GM18909 (cell line): ENCODE measurements around the gene FMN1.
"Not testable (repeated sequence)": the region's sequence is repeated elsewhere in the genome, so short reads cannot be mapped to it uniquely, and the experiment has no call there.

Source experiments
- ATAC-seq: cut with Tn5 transposase; IDR thresholded peaks from one replicate; pipeline ENCODE4 v1.9.1; 2021; ENCODE audit warnings: mild to moderate bottlenecking; ENCODE audit not compliant: unreplicated experiment, poor library complexity

The FMN1 gene

DNA sequence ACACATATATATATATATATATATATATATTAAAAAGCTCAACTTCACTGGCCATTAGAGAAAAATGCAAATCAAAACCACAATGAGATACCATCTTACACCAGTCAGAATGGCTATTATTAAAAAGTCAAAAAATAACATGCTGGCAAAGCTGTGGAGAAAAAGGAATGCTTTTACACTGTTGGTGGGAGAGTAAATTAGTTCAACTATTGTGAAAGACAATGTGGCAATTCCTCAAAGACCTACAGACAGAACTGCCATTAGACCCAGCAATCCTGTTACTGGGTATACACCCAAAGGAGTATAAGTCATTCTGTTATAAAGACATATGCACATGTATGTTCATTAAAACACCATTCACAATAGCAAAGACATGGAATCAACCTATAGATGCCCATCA, 244.5 kb downstream of the FMN1 start:
- not testable (repeated sequence) for ATAC-seq

DNA sequence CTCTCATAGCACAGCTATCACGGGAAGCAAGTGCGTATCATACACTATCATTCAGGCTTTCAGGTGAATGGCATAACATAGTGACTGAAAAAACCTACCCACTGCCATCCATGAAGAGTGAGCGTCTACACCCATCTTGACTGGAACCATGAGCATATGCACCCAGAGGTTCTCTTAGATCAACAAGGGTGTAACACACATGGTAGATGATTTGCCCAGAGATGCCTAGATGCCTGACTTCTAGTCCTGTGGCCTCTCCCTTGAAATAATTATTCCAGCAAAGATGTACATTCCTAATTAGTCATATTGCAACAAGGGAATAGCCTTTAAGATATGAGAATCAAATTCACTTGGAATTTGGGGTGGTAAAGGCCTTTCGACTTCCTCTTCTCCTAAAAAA, 248.3 kb downstream of the FMN1 start:
- ATAC-seq: no peak

DNA sequence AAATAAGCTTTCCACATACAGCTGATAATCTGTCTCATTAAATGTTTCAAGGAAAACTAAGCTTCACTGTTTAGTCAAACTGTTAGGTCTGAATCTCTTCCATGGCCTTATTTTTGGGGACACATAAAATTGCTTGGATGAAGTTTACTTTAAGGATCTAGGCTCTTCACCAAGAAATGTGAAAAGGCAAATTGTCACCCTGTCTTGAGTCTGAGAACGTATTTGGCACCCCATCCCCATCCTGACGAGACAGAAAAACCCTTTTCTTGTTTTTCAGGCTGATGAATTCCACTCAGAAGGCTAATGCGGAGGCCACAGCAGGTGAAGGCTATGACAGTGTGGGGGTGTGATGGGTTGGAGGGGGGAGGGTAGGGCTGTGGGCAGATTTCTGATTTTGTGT, 250.1 kb downstream of the FMN1 start:
- ATAC-seq: no peak

DNA sequence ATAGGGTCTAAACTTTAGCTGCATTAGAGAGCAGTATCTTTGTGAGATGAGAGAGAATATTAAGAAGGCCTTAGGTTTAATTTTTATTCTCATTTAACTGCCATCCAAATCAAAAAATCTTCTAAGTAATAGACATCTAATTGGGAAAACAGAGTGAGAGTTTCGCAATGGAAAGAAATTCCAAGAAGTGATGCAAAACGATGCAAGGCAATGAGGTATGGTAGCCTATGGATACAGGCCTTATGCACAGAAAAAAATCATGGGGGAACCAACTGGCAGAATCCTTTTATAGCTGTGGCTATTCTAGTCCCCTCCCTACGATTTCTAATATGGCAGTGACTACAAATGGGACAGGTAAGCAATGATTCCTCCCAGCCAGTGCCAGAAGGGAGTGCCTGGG, 250.8 kb downstream of the FMN1 start:
- no peak for ATAC-seq

DNA sequence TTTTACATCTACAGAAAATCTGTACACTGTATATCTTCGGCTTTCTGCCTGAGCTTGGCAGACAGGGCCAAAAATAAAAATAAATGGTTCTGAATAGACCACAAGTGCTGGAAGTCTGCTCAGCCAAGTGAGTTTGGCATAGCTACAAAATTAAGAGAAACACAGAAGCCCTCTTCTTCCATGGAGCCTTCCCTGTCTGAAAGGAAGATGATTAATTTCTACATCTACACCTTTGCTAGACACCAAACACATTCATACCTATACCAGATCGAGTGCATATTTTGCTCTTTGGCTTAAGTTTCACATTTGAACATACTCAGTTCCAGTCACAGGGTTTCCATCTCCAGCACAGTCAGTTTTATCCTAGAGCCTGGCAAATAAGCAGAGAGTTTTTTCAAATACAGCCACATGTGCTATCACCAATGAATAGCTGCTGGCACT, 252.1 kb downstream of the FMN1 start:
- no peak for ATAC-seq

DNA sequence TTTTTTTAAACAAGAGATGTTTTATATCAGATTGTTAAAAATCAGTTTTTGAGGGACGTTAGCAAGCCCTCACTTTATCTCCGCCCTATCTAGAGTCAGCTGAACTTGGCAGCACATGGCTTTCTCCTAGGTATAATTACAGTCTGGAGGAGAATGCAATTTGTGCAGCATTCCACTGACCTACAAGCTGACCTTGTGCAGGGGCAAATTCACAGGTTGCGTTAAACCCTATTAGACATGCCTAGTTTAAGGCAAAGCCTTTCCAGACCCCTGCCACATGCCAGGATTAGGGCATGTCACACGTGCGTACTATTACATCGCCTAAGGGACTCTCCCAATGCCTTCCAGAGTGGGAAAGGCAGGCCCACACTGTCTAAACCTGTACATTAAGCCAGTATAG, 252.7 kb downstream of the FMN1 start:
- ATAC-seq: no peak

DNA sequence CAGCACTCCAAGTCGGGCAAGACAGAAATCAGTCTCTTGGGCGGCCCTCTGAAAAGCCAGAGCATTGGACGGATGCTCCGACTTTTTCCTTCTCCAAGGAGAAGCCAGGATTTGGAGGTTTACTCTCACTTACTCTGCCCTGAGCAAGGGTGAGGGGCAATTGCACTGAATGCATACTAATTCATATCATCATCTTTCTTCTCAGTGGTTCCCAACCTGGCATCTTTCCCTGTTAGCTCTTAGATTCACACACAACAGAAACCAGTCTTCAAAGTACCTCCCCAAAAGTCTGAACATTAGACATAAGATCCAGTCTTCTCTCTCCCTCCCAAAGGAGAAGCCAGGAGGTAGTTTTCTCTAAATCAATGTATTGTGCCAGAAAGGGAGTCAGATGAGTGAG, 257.5 kb downstream of the FMN1 start:
- no peak for ATAC-seq

DNA sequence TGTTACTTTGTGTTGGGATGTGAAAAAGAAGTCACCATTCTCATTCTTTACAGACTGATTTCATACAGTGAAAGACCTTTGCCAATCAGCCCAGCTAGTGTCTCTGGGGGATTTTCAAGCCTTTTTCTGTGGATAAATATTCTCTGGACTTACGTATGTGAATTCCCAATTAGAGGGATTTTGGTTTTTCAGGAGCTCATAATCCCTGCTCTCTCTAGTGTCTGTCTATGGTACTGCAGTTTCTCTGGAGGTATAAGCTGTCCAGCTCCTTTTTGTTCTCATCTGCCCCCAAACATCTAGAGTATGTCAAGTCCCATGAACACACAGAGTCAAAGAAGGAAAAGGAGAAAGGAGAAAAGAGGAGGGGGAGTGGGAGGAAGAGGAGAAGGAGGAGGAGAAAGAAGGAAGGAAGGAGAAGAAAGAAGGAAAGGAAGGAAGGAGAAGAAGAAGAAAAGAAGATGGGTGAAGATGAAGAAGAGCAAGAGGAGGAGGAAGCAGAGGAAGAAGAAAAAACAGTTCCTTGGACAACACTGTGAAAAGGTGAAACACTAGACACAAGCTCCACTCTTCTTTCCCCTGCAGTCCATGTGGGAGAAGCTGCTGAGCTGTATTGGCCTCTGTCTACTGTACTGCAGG, 258.1 kb downstream of the FMN1 start:
- no peak for ATAC-seq

DNA sequence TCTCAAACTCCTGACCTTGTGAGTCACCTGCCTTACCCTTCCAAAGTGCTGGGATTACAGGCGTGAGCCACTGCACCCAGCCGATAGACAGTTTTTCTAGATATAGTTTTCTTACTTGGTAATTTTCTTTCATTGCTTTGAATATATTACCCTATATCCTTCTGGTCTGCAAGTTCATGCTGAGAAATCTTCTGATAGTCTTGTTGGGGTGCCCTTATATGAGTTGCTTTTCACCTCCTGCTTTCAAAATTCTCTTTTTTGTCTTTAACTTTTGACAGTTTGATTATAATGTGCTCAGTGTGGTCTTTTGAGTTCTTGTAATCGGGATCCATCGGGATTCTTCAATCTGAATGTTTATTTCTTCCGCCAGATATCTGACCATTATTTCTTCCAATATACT, 259.4 kb downstream of the FMN1 start:
- no peak for ATAC-seq

DNA sequence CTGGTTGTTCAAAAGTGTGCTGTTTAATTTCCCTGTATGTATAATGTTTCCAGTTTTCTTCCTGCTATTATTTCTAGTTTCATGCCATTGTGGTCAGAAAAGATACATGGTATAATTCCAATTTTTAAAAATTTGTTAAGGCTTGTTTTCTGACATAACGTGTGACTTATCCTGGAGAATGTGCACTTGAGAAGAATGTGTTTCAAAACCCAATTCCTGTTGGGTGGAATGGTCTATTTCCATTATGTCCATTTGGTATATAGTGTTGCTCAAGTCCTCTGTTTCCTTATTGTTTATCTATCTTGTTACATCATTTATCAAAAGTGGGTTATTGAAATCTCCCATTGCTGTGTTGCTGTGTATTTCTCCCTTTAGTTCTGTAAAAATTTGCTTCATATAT, 261.3 kb downstream of the FMN1 start:
- ATAC-seq: no peak

DNA sequence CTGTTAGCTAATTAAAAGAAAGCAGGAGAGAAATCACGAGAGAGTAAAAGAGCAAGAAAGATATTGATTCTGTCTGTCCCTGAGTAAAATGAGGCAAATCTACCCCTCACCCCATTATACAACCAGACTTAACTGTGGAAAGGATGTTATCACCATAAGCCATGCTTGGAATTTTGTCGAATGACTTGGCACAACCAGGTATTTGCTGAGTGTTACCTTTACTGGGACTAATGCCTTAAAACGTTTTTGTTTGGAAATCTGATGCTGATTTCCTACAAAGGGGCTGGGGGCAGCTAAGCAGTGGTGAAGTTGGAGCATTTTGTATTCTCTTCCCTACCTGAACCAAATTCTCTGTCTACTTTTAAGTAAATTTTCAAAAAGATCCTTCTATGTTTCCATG, 265.6 kb downstream of the FMN1 start:
- ATAC-seq: no peak

DNA sequence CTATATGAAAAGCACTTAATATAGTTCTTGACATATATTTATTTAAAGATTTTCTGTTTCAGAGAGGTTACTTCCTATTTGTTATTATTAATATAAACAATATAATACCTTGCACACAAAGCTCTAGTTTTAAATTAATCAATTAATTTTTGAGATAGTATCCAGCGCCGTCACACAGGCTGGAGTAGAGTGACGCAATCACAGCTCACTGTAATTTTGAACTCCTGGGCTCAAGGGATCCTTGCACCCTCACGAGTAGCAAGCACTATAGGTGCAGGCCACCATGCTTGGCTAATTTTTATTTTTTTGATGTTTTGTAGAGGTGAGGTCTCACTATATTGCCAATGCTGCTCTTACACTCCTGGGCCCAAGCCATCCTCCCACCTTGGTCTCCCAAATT, 267.4 kb downstream of the FMN1 start:
- no peak for ATAC-seq

DNA sequence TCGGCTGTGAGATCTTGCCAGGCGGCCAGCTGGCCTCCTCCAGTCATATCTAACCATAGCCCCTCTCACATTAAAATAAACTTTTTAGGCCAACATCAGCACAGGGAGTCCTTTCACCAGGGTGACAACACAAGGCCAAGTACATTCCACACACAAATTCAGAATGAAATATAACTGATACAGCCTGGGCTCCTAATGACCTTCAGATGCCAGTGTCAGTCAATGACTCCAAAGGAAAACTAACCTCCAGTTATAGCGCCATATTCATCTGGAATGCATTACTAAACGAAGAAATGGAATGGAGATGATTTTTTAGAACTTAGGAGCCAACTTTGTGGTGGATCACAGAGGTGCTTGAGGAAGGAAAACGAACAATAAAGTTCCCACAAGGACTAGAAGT, 271.3 kb downstream of the FMN1 start:
- ATAC-seq: no peak

DNA sequence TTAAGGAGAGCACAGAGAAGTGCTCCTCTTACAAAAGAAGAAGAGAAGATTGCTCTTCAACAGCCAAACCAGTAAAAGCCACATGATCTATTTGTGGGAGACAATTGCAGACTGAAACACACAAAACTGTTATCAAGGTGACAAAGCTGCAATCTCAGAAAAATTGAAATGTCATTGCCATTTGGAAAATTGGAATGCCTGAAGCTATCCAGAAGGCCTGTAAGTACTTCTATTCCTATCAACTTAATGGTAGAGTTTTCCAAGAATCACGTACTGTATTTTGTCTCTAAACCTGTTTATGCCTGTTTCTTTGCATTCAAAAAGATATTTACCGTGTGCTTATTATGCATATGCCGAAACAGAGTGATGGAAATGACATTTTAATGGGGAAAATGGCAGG, 272.0 kb downstream of the FMN1 start:
- ATAC-seq: no peak

DNA sequence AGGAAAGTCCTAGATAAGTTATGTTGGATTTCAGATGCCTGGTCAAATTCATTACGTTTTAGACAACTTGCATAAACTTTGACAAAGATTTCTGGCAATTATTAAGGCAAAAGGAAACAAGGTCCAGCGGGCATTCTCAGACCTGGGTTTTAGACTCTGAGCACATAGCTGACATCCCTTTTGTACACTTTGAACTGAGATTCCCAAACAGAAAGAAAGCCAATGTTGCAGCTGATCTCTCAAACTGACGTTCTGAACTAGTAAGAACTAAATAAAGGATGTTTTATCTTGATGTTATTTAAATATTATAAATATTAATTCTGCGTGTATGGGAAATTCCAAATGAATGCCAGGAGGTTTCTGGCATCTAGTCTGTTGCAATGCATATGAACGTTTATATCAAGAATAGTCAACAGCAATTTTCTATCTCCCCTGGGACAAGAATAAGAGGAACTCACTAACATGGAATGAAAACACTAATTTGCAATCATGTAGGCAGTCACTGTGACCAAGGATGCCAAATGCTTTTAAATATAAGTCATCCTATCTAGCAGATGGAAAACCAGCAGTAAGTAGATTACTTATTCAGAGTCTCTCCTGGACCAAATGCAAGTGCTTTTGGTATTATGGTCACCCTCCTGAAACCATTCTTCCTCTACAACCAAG, 274.6 kb downstream of the FMN1 start:
- no peak for ATAC-seq

DNA sequence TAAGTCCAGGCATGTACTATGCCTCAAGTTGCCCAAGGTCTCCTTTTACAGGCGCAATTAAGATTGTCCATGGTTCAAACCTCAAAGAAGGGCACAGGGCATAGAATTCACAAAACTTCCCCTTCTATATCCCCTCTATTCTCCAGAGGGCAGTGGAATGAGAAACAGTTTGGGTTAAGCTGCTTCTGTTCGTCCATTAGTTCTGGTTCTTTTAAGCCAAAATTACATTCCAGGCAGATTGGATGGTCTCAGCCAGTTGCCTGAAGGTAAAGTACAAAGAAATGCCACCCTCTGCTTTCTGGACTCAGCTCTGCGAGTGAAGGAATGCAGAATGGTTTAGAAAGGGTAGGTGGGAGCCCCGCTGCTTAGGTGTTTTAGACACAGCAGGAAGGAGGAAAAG, 276.0 kb downstream of the FMN1 start:
- no peak for ATAC-seq

DNA sequence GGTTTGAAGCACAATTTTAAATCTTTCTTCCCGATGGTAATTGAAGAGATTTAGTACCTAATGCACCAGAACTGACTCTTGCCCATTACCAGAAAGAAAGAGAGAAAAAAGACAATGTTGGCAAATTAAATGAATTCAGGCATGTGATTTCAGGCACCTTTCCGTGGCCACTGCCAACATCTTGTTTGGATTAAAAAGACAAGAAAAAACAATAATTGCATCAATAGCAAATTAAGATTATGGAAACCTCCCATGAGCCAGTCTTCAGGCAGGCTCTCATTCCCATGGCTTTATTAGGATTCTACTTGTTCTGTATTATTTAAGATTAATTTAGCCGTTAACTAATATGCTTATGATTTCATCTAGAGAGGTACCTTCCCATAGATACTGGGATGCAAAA, 283.7 kb downstream of the FMN1 start:
- ATAC-seq: no peak

DNA sequence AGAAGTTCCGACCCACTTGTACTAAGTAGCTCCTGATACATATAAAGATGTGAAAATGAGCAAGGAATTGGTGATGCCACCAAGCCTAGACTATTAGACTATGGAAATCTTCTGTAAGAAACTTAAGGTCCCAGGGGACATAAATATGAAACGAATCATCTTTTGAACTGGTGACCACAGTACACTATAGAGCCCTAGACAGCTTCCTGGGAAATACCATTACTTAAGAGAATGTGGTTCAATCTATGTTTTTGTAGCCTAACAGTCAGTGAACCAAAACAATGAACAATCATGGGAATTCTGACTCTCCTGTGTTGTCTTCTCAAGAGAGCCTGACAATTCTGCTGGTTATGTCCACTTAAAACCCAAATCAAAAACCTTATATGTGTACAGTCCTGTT, 285.1 kb downstream of the FMN1 start:
- no peak for ATAC-seq

DNA sequence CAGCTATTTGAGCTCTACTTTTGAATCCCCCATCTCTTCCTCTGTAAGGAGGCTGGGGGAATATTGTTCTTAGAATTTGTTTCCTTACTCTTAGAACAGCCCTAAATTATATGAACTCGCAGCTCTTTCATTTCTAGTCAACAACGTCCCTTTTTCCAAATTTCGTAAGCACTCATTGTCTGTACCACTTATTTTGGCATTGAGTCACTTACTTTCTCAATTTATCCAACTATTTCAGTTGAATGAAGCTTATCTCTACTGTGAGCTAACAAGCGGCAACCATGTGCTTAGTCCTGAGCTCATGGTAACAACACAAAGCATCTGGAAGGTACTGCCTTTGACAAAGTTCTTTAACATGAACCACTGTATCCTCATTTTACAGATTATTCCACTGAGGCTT, 285.6 kb downstream of the FMN1 start:
- ATAC-seq: peak; percentile 8

DNA sequence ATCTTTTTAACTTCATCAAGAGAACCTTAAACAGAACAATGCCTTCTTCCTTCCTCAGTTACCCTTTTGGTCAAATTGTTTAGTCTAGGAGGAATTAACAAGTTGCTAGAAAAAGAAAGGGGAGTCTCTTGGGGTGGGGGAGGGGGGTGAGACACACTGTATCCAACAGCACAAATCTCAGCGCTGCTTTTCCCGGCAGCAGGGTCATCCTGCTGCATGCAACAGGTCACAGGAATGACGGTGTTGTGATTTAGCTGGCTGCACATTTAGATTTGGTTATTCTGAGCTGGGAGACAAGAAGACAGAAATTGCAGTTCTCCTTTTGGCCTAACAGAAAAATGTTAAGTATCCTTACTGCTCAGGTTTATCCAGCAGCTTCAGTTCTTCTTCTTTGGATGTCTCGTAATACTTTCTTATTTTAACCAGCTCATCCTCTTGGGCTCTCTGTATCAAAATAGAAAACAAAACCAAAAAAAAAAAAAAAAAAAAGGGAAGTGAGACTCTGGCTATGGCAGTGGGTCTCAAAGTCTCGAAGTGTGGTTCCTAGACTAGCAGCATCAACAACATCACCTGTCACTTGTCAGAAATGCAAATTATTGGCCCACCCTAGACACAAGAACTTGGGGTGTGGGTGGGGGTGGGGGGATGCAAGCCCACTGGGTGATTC, 286.2 kb downstream of the FMN1 start:
- peak; percentile 92 for ATAC-seq

DNA sequence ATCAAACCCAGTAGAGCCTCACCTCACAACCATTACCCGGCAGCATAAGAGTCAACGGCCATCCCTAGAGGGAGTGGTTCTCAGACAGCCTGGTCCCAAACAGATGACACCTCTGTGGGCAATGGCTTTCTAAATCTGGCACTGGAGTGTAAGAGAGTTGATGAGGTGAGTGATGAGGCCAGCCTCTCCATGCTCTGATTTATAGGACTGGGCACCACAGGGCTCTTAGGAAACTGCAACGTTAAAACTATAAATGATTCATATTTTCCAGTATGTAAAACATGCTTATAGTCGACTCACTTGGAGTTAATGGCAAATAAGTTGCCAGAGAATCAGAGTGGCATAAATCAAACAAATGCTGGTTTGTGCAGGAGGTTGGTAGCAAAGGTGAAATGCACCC, 289.0 kb downstream of the FMN1 start:
- no peak for ATAC-seq

DNA sequence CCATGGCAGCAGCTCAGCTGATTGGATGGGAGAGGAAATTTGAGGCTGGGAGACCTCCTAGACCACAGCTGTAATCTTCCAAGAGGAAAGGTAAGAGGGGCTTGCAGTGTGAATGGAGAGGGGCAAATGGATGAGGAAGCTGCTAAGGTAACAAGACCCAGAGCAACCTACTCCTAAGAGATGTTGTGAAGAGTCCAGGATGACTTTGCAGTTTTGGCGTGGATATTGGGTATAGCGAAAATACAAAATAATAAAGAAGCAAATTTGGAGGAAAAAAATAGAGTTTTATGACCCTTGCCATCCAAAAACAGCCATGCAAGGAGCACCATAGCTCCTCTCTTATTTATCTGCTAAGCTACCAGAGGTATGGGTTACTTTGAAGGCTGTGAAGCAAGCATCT, 290.1 kb downstream of the FMN1 start:
- ATAC-seq: no peak
